Activated naive CD8-positive, alpha-beta T cell treated with anti-CD3 and anti-CD28 coated beads, Interleukin-2, amount 50 U/mL, for 16 hours (primary cell): ENCODE data around the gene RBMS2.

ENCODE experiments used
- DNase-seq: peaks from one replicate; pipeline ENCODE4 v3.0.0-alpha.2; 2020; ENCODE audit warnings: low read depth, low spot score

RBMS2 gene

DNA sequence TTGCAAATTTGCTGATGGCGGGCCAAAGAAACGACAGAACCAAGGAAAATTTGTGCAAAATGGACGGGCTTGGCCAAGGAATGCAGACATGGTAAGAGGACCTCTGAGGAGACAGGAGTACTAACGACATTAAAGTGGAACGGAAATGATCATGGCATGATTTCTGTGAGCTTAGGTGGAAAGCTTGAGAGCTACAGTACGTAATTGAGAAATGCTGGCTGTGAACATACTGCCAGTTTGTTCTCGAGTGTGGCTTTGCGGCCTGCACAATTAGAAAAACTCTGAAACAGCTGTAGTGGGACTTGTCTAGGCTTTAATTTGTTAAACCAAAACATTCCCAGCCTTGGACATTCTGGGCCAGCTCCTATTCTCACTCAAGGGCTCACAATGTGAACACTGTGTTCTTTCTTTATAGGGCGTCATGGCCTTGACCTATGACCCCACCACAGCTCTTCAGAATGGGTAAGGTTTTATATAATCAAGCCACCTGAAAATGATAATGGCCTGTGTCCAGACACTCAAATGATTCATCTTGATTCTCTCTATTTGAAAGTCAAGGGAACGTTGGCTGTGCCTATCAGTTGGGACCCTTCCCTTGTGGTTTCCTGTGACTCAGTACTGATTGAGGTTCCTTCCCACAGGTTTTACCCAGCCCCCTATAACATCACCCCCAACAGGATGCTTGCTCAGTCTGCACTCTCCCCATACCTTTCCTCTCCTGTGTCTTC, 60.0 kb downstream of the RBMS2 start:
- no peak for DNase-seq

DNA sequence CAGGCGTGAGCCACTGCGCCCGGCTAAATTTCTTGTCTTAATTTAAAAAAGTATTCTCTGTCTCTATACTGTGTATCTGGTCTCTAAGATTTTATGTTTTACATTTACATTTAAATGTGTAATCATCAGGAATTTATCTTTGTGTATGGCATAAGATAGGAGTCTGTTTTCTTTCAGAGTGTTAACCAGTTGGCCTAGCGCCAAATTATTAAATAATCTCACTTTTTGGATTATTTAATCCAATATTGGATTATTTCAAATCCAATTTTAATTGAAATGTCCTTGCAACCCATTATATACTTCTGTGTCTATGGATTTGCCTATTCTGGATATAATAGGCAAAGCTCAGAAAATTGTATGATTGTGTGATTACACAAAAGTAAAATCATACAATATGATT, 63.5 kb downstream of the RBMS2 start:
- DNase-seq = no peak

DNA sequence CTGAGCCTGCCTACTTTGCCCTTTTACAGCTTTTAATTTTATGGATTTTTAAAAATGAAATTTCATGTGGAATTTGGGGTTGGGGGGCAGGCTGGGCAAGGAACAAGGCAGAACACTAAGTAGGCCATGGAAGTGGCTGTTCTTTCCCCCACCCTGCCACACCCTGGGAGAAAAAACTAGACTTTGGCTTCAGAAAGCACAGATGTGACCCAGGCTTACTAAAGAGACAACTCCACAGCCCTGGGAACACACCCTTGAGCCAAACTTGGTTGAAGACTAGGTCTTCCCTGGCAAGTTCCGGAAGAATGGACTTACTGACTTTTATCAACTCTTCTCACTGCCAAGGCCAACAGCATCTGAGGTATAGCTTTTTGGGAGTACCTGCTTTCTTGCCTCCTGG, 68.2 kb downstream of the RBMS2 start:
- DNase-seq = no peak

DNA sequence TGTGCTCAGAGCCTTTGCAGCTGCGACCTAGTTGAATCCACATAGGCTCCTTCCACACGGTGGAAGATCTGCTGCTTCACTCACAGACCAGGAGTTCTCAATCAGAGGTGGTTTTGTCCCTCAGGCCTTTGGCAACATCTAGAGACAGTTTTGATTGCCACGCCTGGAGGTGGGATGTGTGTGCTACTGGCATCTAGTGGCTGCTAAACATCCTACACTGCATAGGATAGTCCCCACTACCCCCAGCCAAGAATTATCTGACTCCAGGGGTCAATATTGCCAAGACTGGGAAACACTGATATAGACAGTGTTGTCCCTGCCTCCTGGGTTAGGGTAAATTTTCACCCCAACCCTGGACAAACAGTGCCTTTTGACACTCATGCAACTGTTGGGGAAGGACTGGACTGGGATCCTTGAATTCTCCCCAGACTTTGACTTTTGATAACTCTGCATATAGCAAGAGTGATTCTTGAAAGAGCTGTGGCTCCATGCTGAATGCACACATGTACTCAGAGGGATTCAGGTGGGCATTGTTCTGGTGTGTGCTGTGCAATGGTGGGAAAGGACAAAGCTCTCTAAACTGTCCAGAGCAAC, 68.7 kb downstream of the RBMS2 start:
- no peak for DNase-seq

DNA sequence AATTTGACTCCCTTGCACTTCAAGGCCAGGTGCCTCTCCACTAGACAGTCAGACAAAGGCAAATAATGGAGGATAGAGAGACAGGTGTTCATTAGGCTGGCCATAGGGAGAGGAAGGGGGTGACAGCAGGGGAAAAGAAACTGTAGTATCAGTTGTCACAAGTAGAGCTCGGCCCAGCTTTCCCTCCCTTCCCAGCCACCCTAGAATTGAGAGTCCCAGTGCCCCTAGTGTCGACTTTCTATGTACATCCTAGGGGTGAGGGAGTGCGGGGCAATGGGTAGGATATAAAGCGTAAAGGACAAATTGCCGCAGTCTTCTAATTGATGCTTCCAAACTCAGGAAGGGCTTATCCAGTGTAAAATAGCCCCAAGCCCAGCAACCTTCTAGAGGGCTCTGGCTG, 69.5 kb downstream of the RBMS2 start:
- DNase-seq = no peak

DNA sequence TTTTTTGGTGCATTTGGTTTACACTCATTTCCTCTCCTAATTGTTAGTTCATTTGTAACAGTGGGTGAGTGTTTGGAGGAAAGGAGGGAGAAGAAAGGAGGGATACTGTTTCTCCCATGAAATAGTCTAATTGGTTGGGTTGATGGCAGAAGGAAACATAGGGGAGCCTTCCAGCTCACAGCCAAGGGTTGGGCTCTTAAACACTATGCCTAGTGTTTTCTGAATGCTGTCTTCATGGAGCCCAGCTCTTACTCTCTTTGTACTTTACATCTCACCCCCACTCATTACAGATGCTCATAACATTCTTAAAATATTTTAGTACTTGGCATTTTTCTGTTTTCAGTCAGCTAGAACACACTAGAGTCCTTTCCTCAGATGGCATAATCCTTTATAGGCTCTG, 70.3 kb downstream of the RBMS2 start:
- no peak for DNase-seq

DNA sequence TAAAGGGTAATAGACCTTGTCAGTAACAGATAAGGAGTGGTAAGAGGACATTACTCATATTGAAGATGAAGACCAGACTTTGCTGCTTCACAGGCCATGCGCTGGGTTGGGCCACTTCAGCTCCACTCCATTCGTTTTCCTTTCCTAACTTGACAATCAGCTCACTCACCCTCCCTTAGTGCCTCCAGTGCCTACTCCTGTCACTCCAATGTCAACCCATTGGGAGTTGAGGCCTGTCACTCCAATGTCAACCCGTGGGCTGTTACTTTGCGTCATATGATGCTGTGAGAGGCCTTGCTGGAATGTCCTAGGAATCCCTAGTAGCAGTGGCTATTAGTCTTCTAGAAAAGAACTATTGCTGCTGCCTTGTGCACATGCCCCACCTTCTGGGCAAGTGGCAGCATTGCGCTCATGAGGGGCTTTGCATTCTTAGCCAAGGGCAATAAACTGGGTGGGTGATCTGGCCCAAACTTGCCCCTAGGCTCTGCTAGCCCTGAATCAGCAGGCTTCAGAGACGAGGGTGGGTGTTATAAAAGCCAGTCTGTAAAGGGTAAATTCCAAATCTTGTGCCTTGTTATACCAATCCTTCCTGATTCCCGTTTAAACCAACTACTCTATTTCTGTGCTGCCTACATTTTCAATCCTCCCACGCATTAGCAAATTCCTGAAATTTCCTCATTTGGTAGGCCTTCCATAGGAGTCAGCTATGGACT, 72.4 kb downstream of the RBMS2 start:
- peak; percentile 33 for DNase-seq

DNA sequence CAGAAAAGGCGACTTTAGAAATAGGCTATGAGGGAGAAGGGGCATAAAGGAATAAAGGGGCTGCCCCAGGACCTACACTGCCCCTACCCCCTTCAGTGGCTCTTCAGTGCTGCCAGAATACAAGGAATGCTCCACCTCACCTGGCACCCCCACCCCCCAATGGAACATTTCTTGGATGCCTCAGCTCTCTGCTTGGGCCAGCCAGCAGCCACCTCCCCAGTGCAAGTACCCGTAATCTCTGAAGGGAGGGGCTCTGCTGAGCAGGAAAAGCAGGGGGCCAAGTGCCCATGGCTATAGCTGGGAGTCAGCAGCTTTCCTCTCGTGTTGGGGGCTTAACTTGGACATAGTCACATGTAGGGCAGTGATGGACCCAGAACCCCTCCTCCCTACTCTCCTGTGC, 75.2 kb downstream of the RBMS2 start:
- DNase-seq = no peak

DNA sequence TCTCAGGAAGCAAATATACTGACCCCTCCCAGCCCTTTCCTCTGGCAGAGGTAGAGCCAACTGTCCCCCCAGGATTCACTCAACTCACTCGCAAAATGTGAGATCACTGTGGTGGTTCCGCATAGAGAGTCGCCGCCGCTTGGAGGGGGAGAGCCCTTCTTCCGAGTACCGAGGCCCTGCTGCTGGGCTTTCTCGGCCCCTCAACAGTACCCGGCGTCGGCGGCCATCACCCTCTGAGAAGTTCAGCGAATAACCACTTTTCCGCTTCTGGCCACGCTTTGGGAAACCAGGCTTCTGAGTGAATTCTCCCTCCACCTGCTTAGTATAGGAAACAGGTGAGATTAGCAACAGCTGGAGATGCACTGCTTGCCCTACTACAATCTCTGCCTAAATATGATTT, 77.4 kb downstream of the RBMS2 start:
- no peak for DNase-seq

DNA sequence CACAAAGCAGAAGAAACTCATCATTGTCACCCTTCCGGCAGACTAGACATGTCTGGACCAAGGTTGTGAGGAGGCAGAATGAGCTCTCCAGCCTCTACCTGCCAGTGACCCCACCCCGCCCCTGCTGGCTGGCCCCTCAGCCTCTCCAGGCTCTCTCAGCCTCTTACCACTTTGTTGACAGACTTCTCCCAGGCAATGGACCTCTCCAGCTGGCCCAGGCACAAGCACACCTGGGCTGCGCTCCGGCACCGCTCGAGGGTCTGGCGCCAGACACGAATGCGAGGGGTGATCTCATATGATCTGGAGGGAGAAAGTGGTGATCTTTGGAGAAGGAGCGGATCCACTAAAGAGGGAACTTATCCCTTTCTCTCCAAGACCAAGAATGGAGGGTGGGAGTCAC, 78.2 kb downstream of the RBMS2 start:
- no peak for DNase-seq

DNA sequence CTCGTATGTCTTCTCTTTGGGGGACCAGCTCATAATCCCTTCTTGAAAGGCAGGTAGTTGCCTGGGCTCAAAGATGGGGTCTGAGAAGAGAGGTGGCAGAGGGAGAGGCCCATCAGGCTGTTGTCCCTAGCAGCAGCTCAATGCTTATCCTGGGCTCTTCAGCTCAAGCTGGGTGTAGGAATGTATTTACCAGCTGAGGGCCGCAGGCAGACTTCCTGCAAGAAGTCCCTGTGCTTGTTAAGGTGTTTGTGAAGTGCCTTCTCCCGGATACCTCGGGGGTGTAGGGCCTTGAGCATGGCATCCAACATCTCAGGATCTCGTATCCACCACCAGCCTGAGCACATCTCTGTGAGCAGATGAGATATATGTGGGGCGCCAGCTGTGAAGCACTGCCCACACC, 79.1 kb downstream of the RBMS2 start:
- DNase-seq = no peak

DNA sequence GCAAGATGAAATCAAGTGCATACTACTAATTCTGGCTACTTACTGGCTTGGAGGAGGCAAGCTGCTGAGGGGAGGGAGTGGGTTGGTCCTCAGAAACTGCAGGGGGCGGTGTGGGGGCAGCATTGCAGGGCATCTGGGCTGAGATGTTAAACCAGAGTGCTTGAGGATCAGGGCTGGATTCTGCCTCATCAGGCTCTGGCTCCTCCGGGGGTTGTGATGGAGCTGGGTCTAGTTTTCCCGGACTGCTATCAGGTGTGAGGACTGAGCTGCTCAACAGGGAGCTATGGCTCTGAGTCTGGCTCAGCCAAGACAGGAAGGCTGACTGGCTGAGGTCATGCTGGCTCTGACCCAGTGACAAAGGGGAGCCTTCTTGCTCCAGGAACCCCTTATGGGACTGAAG, 79.9 kb downstream of the RBMS2 start:
- no peak for DNase-seq

DNA sequence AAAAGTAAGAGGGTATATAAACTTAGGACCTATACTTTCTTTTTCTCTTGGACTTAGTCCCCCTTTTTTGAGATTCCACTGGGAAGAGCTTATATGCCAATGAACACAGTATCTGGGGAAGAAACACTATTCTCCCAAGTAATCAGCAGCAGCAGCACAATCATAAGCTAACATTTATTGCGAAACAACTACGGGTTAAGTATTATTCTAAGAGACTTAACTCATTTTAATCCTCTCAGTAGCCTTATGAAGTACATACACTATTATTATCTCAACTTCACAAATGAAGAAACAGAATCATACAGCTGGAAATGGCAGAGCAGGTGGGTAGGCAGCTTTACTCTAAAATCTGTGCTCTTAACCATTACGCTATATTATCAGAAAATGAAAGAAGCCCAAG, 80.6 kb downstream of the RBMS2 start:
- DNase-seq = no peak

DNA sequence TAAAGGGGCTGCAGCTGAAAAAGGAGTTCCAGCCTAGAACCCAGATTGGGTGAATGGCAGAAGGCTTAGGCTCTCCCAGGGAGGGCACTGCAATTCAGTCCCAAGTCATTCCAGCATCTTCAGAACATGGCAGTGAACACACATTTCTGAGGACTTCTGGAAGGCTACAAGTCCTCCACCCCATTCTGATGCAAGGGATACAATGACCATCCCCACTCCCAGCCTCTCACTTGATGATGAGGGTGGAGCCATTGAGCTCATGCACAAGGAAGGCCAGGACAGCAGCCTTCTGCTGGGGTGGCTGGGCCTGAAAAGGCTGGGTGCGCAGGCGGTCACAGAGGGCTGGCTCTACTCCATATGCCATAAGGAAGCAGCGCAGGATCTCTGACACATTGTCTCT, 82.7 kb downstream of the RBMS2 start:
- DNase-seq = no peak

DNA sequence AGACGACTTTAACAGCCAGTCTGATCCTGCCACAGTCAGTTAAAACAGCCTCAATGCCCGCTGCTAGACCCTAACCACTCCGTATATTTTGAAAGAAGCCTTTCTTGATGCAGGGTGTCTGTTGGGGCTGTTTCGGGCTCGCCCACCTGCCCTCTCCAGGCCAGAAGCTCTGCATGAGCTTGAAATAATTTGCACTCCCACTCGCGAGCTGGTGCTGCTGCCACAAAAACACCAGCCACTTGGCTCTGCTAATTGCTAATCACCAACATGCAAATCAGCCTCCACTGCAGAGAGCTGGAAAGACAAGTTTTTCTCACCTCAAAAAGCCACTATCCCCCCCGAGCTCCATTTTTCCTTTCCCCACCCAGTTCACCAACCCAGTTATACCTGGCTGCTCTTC, 93.0 kb downstream of the RBMS2 start:
- DNase-seq = no peak

DNA sequence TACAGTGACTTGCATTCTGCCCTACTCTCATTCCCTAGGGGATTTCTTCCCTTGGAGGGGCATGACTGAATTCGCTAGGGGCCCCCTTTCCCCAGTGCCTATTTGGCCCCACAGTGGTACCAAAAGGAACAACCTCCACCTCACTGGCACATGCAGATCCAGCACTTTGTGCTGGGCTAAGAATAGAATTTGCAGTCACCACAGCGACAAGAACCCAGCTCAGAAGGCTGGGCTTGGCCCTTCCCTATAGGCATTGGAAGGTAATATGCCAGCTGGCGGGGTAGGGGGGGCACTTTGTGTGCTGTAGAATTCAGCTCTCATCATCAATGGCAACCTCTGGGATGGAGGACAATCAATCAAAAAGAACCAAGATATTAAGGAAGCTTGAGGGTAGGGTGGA, 94.6 kb downstream of the RBMS2 start:
- DNase-seq = no peak

DNA sequence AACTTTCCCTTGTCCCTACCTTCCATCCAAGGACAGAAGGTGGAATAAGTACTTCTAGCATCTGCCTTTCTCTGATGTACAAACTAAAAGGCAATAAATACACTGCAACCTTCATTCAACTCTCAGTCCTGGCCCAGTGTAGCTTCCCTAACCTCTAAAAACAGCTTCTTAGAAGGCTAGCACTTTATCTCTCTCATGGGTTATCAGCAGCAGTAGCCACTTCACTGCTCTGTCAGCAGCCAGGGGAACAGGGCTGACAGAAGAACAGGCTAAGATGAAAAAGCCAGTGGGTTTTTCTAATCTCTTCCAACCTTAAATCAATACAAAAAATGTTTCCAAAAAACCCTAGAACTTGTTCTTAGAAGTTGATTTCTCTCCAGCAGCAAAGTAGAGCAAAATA, 95.3 kb downstream of the RBMS2 start:
- DNase-seq = no peak

DNA sequence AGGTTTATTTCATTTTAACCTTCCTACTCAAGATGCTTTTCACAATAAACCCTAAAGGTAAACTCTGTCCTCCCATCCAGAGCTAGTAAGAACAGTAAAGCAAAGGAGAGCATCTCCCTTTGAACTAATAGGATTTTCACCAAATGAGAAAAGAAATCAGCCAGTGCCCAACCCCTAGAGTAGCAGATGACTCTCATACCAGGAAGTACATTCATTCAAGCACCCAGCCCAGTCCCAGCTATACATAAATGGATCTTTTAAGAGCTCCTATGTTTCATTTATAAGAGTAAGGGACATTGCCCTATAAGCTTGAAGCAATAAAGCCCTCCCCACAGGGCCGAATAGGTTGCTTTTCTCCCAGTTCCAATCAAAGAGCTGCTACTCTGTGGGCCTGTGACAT, 100.9 kb downstream of the RBMS2 start:
- no peak for DNase-seq

DNA sequence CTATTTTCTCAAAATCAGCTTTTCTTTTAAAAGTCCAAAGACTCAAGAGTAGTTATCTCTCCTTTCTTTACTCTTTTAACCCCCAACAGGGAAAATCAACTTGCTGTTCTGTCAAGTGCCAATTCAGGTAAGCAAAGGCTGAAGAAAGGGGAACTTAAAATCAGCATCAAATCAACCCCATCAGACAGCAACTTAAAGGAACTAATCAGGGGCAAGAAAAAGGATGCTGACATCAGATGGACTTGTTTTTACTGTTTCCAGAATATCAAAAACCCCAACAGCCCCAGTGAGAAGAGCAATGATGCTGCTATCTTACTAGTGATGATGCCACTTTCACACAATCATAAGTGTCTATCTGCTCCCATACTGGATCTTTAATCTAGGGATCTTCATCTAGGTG, 105.1 kb downstream of the RBMS2 start:
- no peak for DNase-seq

DNA sequence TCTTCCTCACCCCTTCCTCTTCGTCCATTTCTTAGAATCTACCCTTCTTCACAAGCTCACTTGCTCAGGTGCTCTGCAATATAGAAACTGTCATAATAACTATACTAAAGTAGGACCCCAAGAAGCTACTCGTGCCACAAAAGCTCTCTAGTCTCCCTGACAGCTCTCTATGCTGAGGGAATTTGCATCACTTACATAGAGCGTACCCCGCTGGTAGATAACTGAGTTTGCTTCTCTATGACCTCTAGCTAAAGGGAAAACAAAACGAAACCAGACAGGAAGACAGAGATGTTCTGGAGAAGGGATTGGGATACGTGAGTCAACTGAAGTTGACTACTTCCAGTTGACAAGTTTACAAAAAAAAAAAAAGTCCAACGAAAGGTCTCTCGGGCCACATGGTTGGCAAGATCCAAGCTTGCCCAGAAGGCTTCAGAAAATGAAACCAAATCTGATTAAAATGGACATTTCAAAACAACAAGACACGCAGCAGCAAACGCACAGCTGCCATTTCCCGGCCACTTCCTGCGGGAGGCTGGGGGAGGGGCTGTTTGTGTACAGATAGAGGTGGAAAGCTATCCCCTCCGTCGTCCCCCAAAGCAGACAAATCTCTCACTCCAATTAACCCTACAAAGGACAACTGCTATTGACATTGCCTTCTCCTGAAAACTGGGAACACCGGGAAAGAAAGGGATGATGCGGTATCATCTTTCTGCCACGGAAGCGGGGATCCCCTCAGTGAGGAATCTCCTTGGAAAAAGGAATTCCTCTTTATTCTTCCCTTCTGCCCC, 107.2 kb downstream of the RBMS2 start:
- DNase-seq = no peak

DNA sequence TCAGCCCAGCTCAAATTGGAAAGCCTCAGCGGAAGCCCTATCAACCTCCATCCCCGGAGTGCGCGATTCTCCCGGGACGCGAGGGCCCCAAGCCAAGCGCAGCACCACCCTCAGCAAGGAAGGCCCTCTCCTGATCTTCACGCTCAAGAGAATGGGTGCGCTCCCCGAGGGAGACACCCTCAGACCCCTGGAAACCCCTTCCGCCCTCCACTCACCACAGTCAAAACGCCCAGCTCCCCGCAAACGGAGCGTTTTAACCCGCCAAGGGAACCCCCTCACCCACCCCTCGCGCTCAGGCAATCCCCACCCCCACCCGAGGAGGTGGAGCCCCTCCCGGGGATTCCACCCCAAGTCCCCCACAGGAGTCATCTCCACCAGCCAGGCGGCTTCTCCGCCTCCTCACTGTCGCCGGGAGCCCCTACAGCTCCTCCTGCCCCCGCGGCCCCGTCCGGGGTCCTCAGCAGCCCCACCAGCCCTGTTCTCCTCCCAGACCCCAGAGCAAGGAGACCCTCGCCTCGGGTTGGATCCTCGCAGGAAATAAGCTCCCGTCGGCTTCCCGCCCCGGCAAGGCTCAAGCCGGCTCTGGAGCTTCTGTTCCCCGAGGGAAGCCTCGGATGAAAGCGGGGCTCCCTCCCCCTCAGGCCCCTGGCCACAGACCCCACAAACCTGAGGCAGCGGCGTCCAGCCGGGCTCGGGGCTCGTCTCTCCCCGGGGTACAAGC, 108.0 kb downstream of the RBMS2 start:
- no peak for DNase-seq

DNA sequence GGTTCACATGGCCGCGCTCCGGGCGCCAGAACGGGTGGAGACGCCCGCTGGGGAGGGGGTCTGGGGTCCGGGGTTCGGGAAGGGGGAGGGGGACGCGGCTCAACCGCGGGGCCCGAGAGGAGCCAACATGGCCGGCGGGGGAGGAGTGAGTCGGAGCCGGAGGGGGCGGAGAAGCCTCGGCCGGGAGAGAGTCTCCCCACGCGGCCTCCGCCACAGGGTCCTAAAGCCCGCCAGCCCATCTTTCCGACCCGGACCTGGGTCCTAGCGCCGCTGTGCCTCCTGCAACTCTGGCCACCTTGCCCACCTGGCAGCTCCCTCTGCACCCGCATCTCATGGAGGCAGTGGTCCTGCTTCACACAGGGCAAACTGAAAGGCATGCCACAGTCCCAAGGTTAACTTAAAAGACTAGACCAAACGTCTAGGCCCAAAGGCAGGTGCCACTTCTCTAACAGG, 108.6 kb downstream of the RBMS2 start, which contains the start of gene BAZ2A:
Gene BAZ2A (minus strand): TSS at position 147 of the 453 bp plus-strand sequence. CDS start 12,796 bp downstream, outside the sequence.
- DNase-seq = peak; percentile 67
